CD14-positive monocyte (primary cell): ENCODE results near the gene ABCA2. TPM values are rescaled to one million over a fixed set of nuclear protein-coding genes. Genes with fewer than 3 reads are reported as not detected.

Experiments
- DNase-seq, 3 donors: peaks; one replicate each; pipeline ENCODE4 v3.0.0-alpha.2; 2011 to 2022
- H2AFZ ChIP-seq: 2 replicates; pipeline ENCODE4 v1.6.0; 2012; ENCODE audit warnings: mild to moderate bottlenecking, low read depth, low read length, inconsistent platforms; ENCODE audit not compliant: insufficient read depth, poor library complexity, severe bottlenecking
- H3K27ac ChIP-seq, 2 donors: 1 replicate in 1 of 2; 2 replicates in 1 of 2; pipeline ENCODE4 v1.5.1; 2012 to 2013; ENCODE audit warnings: low read length in 2 of 2, control low read depth in 1 of 2, inconsistent platforms in 1 of 2, low read depth in 1 of 2, mild to moderate bottlenecking in 1 of 2
- H3K27me3 ChIP-seq, 2 donors: one replicate each; pipeline versions ENCODE4 v1.6.0 to v1.6.1; 2011 to 2013; ENCODE audit warnings: low read length in 2 of 2; ENCODE audit not compliant: control insufficient read depth in 2 of 2, insufficient read depth in 2 of 2
- H3K36me3 ChIP-seq, 2 donors: replicated peaks in 1 of 2; 1 replicate in 1 of 2; 2 replicates in 1 of 2; pipeline versions ENCODE4 v1.5.1 to v1.6.1; 2012 to 2013; ENCODE audit warnings: low read length in 2 of 2, control low read depth in 1 of 2, inconsistent platforms in 1 of 2, mild to moderate bottlenecking in 1 of 2; ENCODE audit not compliant: insufficient read depth in 2 of 2, control insufficient read depth in 1 of 2
- H3K4me1 ChIP-seq, 2 donors: 1 replicate in 1 of 2; 2 replicates in 1 of 2; pipeline versions ENCODE4 v1.5.1 to v1.6.1; 2012 to 2013; ENCODE audit warnings: low read length in 2 of 2, control low read depth in 1 of 2, inconsistent platforms in 1 of 2, mild to moderate bottlenecking in 1 of 2, moderate library complexity in 1 of 2; ENCODE audit not compliant: insufficient read depth in 2 of 2, control insufficient read depth in 1 of 2
- H3K4me2 ChIP-seq: replicated peaks from 2 replicates; pipeline ENCODE3; 2012; ENCODE audit warnings: low read length, moderate library complexity, mild to moderate bottlenecking; ENCODE audit not compliant: poor library complexity, severe bottlenecking; ENCODE audit errors: extremely low read depth
- H3K4me3 ChIP-seq, 3 experiments: fragments of 200-600 bp in 1 of 3; sonication (generic) in 1 of 3; replicated peaks in 1 of 3; 1 replicate in 2 of 3; 2 replicates in 1 of 3; pipeline ENCODE4 v1.5.1; 2011 to 2013; ENCODE audit warnings: low read length in 3 of 3, mild to moderate bottlenecking in 3 of 3, control low read depth in 2 of 3, low read depth in 2 of 3, inconsistent platforms in 1 of 3, moderate library complexity in 1 of 3
- H3K79me2 ChIP-seq: 2 replicates; pipeline ENCODE4 v1.6.0; 2012; ENCODE audit warnings: mild to moderate bottlenecking, control low read depth, inconsistent platforms, low read length, moderate library complexity; ENCODE audit not compliant: insufficient read depth
- H3K9ac ChIP-seq: 2 replicates; pipeline ENCODE4 v1.6.0; 2017; ENCODE audit warnings: low read length, mild to moderate bottlenecking; ENCODE audit not compliant: insufficient read depth, poor library complexity, severe bottlenecking
- H3K9me3 ChIP-seq, 2 donors: replicated peaks in 1 of 2; 1 replicate in 1 of 2; 2 replicates in 1 of 2; pipeline versions ENCODE4 v1.5.1 to v1.6.1; 2012 to 2013; ENCODE audit warnings: low read length in 2 of 2, control low read depth in 1 of 2; ENCODE audit not compliant: control insufficient read depth in 1 of 2, insufficient read depth in 1 of 2
- H4K20me1 ChIP-seq: 2 replicates; pipeline ENCODE4 v1.6.0; 2012; ENCODE audit warnings: mild to moderate bottlenecking, low read length, control low read depth, moderate library complexity; ENCODE audit not compliant: insufficient read depth
- H3K27ac Mint-ChIP-seq, 7 donors: one replicate each; pipeline ENCODE4 v1.8.0; 2020; ENCODE audit warnings: mild to moderate bottlenecking in 7 of 7, mixed read lengths in 7 of 7, moderate library complexity in 6 of 7, inconsistent platforms in 2 of 7
- H3K27me3 Mint-ChIP-seq, 3 donors: one replicate each; pipeline ENCODE4 v1.8.0; 2021 to 2022; ENCODE audit warnings: low read depth in 3 of 3, mild to moderate bottlenecking in 3 of 3, mixed read lengths in 3 of 3, moderate library complexity in 3 of 3, inconsistent platforms in 1 of 3
- H3K36me3 Mint-ChIP-seq, 2 donors: one replicate each; pipeline ENCODE4 v1.8.0; 2020; ENCODE audit warnings: mixed read lengths in 2 of 2, inconsistent platforms in 1 of 2, mild to moderate bottlenecking in 1 of 2
- H3K4me1 Mint-ChIP-seq: one replicate; pipeline ENCODE4 v1.8.0; 2020; ENCODE audit warnings: mild to moderate bottlenecking, mixed read lengths
- H3K4me3 Mint-ChIP-seq, 2 donors: one replicate each; pipeline ENCODE4 v1.8.0; 2020; ENCODE audit warnings: mild to moderate bottlenecking in 2 of 2, mixed read lengths in 2 of 2, moderate library complexity in 1 of 2
- H3K9me3 Mint-ChIP-seq, 7 donors: one replicate each; pipeline ENCODE4 v1.8.0; 2020 to 2022; ENCODE audit warnings: mixed read lengths in 7 of 7, mild to moderate bottlenecking in 6 of 7, moderate library complexity in 6 of 7, inconsistent platforms in 2 of 7
- CTCF ChIP-seq: fragments of 200-600 bp; IDR thresholded peaks from one replicate; pipeline ENCODE4 v1.8.0; 2022; ENCODE audit warnings: antibody characterized with exemption, mild to moderate bottlenecking
- WGBS: methylation state at CpG from one replicate; pipeline ENCODE4 v1.1.5; 2013; ENCODE audit warnings: missing lambda C conversion rate; ENCODE audit not compliant: insufficient coverage; 5-methylcytosine and 5-hydroxymethylcytosine counted together
- intact Hi-C, 2 donors: fragments of 100-400 bp; cut with micrococcal nuclease; formaldehyde crosslinking; loops; one replicate each; pipeline versions ENCODE4 v1.15.0 to v1.15.1; 2023
- polyA plus RNA-seq, 3 donors: library from polyadenylated mRNA; depleted of rRNA in 1 of 3; unstranded in 2 of 3; stranded (reverse) in 1 of 3; fragments of 300-500 nt in 2 of 3; fragments of >200 nt in 1 of 3; fragmentation: Illumina TruSeq in 2 of 3; gene quantifications; 1 replicate in 2 of 3; 2 replicates in 1 of 3; pipeline ENCODE4 v1.2.3, GENCODE V29; 2012 to 2021

Gene ABCA2
- polyA plus RNA-seq, 3 donors: 0.18 to 30.7 (median 0.40) TPM

- Mint-ChIP-seq H3K9me3 (no peaks in the 10 kb centered on the region), H3K4me3 (no peak overlapping the region), H3K4me1 (peaks cover 13% of the 10 kb centered on the region), H3K36me3 (no peaks in the 10 kb centered on the region), H3K27me3 (peaks cover 43 to 61% (median 46%) of the 10 kb centered on the region in 3 donors), H3K27ac (no peak overlapping the region)
- no peak for TF ChIP-seq CTCF
- 93% methylated on average over 11 of the region's 16 CpGs for WGBS
- no peaks in the 10 kb centered on the region for H3K79me2 ChIP-seq
- H3K4me1 ChIP-seq: peaks cover 0 to 10% of the 10 kb centered on the region in 2 donors
- no peak overlapping the region for H3K4me2 ChIP-seq
- H4K20me1 ChIP-seq: no peaks in the 10 kb centered on the region
- no peak for DNase-seq
- no peak overlapping the region for H3K4me3 ChIP-seq
- no peak overlapping the region for H3K9ac ChIP-seq
- H3K9me3 ChIP-seq: peaks cover 0 to 5% of the 10 kb centered on the region in 2 donors
- intact Hi-C loops: no loop called here
- peaks cover 10 to 27% of the 10 kb centered on the region in 2 donors for H3K27me3 ChIP-seq
- H2AFZ ChIP-seq: no peak overlapping the region
- H3K27ac ChIP-seq: no peak overlapping the region
- no peaks in the 10 kb centered on the region for H3K36me3 ChIP-seq
Measured at GRCh38 chr9:137057545-137057944, 29.5 kb upstream of the ABCA2 start.

GRCh38 chr9:137056739-137057415, 28.8 kb upstream of the ABCA2 start:
- Histone ChIP-seq H3K9me3 (peaks cover 0 to 5% of the 10 kb centered on the region in 2 donors), H3K4me3 (no peak overlapping the region), H3K27me3 (peaks cover 13 to 34% of the 10 kb centered on the region in 2 donors), H3K9ac (no peak overlapping the region), H2AFZ (no peak overlapping the region), H3K4me1 (peaks cover 0 to 10% of the 10 kb centered on the region in 2 donors), H3K79me2 (no peaks in the 10 kb centered on the region), H3K27ac (no peak overlapping the region), H4K20me1 (no peaks in the 10 kb centered on the region), H3K4me2 (no peak overlapping the region), H3K36me3 (no peaks in the 10 kb centered on the region)
- DNase-seq: no peak
- intact Hi-C loops: no loop called here
- H3K27me3 Mint-ChIP-seq: peaks cover 48 to 64% (median 48%) of the 10 kb centered on the region in 3 donors
- H3K9me3 Mint-ChIP-seq: no peaks in the 10 kb centered on the region
- no peak overlapping the region for H3K27ac Mint-ChIP-seq
- H3K4me3 Mint-ChIP-seq: peak overlapping the region in 1 of 2 donors; percentile 28
- H3K4me1 Mint-ChIP-seq: peaks cover 14% of the 10 kb centered on the region
- 93% methylated on average over 13 of the region's 17 CpGs for WGBS
- no peak for TF ChIP-seq CTCF
- no peaks in the 10 kb centered on the region for H3K36me3 Mint-ChIP-seq
